H9 (cell line): ENCODE results near the gene NACA. TPM values are rescaled to one million over a fixed set of nuclear protein-coding genes. Genes with fewer than 3 reads are reported as not detected.
A peak's percentile ranks its signal among the peaks of the same experiment; 100 is the strongest.

Experiments used
- DNase-seq: peaks from one replicate; pipeline ENCODE4 v3.0.0-alpha.2; 2017
- H2AFZ ChIP-seq: one replicate; pipeline ENCODE4 v1.6.1; 2013; ENCODE audit warnings: mild to moderate bottlenecking, low read length, control low read depth, moderate library complexity
- H2AK5ac ChIP-seq: 2 replicates; pipeline ENCODE4 v1.6.1; 2013; ENCODE audit warnings: low read length, control low read depth, mixed read lengths; ENCODE audit not compliant: insufficient read length
- H2BK120ac ChIP-seq: one replicate; pipeline ENCODE4 v1.6.1; 2013; ENCODE audit warnings: low read depth, mild to moderate bottlenecking, low read length, control low read depth, inconsistent platforms; ENCODE audit not compliant: poor library complexity, severe bottlenecking
- H2BK12ac ChIP-seq: 2 replicates; pipeline ENCODE4 v1.6.1; 2013; ENCODE audit warnings: low read length, control low read depth, mixed read lengths, low read depth; ENCODE audit not compliant: insufficient read length
- H2BK15ac ChIP-seq: 2 replicates; pipeline ENCODE4 v1.6.1; 2013; ENCODE audit warnings: low read depth, low read length, control low read depth
- H2BK20ac ChIP-seq: one replicate; pipeline ENCODE4 v1.6.1; 2013; ENCODE audit warnings: low read depth, mild to moderate bottlenecking, low read length, control low read depth, inconsistent platforms; ENCODE audit not compliant: poor library complexity, severe bottlenecking
- H2BK5ac ChIP-seq: 2 replicates; pipeline ENCODE4 v1.6.1; 2013; ENCODE audit warnings: low read length, control low read depth, mixed read lengths; ENCODE audit not compliant: insufficient read length
- H3K14ac ChIP-seq: 2 replicates; pipeline ENCODE4 v1.6.1; 2013; ENCODE audit warnings: low read length, control low read depth; ENCODE audit not compliant: insufficient read depth
- H3K18ac ChIP-seq: 2 replicates; pipeline ENCODE4 v1.6.1; 2013; ENCODE audit warnings: low read depth, mild to moderate bottlenecking, mixed read lengths, low read length, control low read depth; ENCODE audit not compliant: insufficient read length
- H3K23ac ChIP-seq: 2 replicates; pipeline ENCODE4 v1.6.1; 2013; ENCODE audit warnings: low read length, control low read depth, mixed read lengths, low read depth; ENCODE audit not compliant: insufficient read length
- H3K23me2 ChIP-seq: 2 replicates; pipeline ENCODE4 v1.6.1; 2013; ENCODE audit warnings: low read depth, mild to moderate bottlenecking, mixed read lengths, low read length, control low read depth; ENCODE audit not compliant: insufficient read length, poor library complexity, severe bottlenecking
- H3K27ac ChIP-seq: 2 replicates; pipeline ENCODE4 v1.5.1; 2013; ENCODE audit warnings: low read length, control low read depth, mixed read lengths, low read depth; ENCODE audit not compliant: insufficient read length
- H3K27me3 ChIP-seq: 2 replicates; pipeline ENCODE4 v1.6.1; 2013; ENCODE audit warnings: low read length, control low read depth, inconsistent platforms; ENCODE audit not compliant: insufficient read depth
- H3K4ac ChIP-seq: 2 replicates; pipeline ENCODE4 v1.6.1; 2013; ENCODE audit warnings: low read depth, mild to moderate bottlenecking, control low read depth, inconsistent platforms, low read length, moderate library complexity
- H3K4me1 ChIP-seq: 2 replicates; pipeline ENCODE4 v1.6.1; 2013; ENCODE audit warnings: low read length, control low read depth, inconsistent platforms; ENCODE audit not compliant: insufficient read depth
- H3K4me2 ChIP-seq: 2 replicates; pipeline ENCODE4 v1.6.1; 2013; ENCODE audit warnings: low read length, control low read depth, mixed read lengths; ENCODE audit not compliant: insufficient read length, insufficient read depth
- H3K56ac ChIP-seq: 2 replicates; pipeline ENCODE4 v1.6.1; 2013; ENCODE audit warnings: low read depth, mild to moderate bottlenecking, mixed read lengths, low read length, control low read depth; ENCODE audit not compliant: insufficient read length
- H3K79me1 ChIP-seq: 2 replicates; pipeline ENCODE4 v1.6.1; 2013; ENCODE audit warnings: low read depth, mild to moderate bottlenecking, moderate library complexity, low read length, control low read depth, inconsistent platforms; ENCODE audit not compliant: insufficient read depth, poor library complexity, severe bottlenecking
- H3K79me2 ChIP-seq: 2 replicates; pipeline ENCODE4 v1.6.1; 2013; ENCODE audit warnings: low read length, control low read depth, inconsistent platforms; ENCODE audit not compliant: insufficient read depth
- H3K9ac ChIP-seq: 2 replicates; pipeline ENCODE4 v1.6.1; 2013; ENCODE audit warnings: low read length, control low read depth, mixed read lengths; ENCODE audit not compliant: insufficient read length; ENCODE audit errors: extremely low read depth
- H3K9me3 ChIP-seq: one replicate; pipeline ENCODE4 v1.6.1; 2013; ENCODE audit warnings: low read depth, low read length, inconsistent platforms; ENCODE audit not compliant: control insufficient read depth
- H3T11ph ChIP-seq: one replicate; pipeline ENCODE4 v1.6.1; 2013; ENCODE audit warnings: mild to moderate bottlenecking, low read length, control low read depth, inconsistent platforms
- H4K20me1 ChIP-seq: one replicate; pipeline ENCODE4 v1.6.1; 2013; ENCODE audit not compliant: control insufficient read depth, insufficient read length, insufficient read depth
- H4K5ac ChIP-seq: 2 replicates; pipeline ENCODE4 v1.6.1; 2013; ENCODE audit warnings: low read depth, mild to moderate bottlenecking, mixed read lengths, low read length, control low read depth; ENCODE audit not compliant: insufficient read length
- H4K8ac ChIP-seq: replicated peaks from 2 replicates; pipeline ENCODE4 v1.6.1; 2013; ENCODE audit warnings: low read length, control low read depth, mixed read lengths, low read depth; ENCODE audit not compliant: insufficient read length
- H4K91ac ChIP-seq: 2 replicates; pipeline ENCODE4 v1.6.1; 2013; ENCODE audit warnings: low read depth, mild to moderate bottlenecking, moderate library complexity, mixed read lengths, low read length, control low read depth; ENCODE audit not compliant: insufficient read length
- H3K27ac Mint-ChIP-seq, 3 experiments: 2 replicates in 2 of 3; 3 replicates in 1 of 3; pipeline ENCODE4 v1.8.0; 2020 to 2021; ENCODE audit warnings: mixed read lengths in 3 of 3, mild to moderate bottlenecking in 1 of 3, moderate library complexity in 1 of 3
- H3K27me3 Mint-ChIP-seq: 2 replicates; pipeline ENCODE4 v1.8.0; 2021; ENCODE audit warnings: low read depth, mild to moderate bottlenecking, moderate library complexity, mixed read lengths
- H3K36me3 Mint-ChIP-seq, 3 experiments: 2 replicates in 2 of 3; 3 replicates in 1 of 3; pipeline ENCODE4 v1.8.0; 2020 to 2021; ENCODE audit warnings: low read depth in 3 of 3, mixed read lengths in 3 of 3; ENCODE audit not compliant: insufficient read depth in 1 of 3
- H3K4me1 Mint-ChIP-seq, 2 experiments: 2 replicates each; pipeline ENCODE4 v1.8.0; 2020; ENCODE audit warnings: mixed read lengths in 2 of 2
- H3K4me3 Mint-ChIP-seq, 2 experiments: 2 replicates in 1 of 2; 3 replicates in 1 of 2; pipeline ENCODE4 v1.8.0; 2020 to 2021; ENCODE audit warnings: mild to moderate bottlenecking in 2 of 2, mixed read lengths in 2 of 2, moderate library complexity in 1 of 2
- H3K9me3 Mint-ChIP-seq, 2 experiments: 2 replicates in 1 of 2; 3 replicates in 1 of 2; pipeline ENCODE4 v1.8.0; 2020; ENCODE audit warnings: mild to moderate bottlenecking in 2 of 2, mixed read lengths in 2 of 2, moderate library complexity in 1 of 2
- CTCF ChIP-seq: fragments of 200-600 bp; sonication (generic); conservative IDR thresholded peaks from 3 replicates; pipeline ENCODE4 v1.8.0; 2021; ENCODE audit warnings: antibody characterized with exemption, mild to moderate bottlenecking
- WGBS: extraction: QIAGEN DNeasy Blood & Tissue Kit; methylation state at CpG from one replicate; pipeline ENCODE4 v1.1.7; 2013; ENCODE audit warnings: missing lambda C conversion rate, low lambda C conversion rate, mixed read lengths; ENCODE audit not compliant: insufficient read length; ENCODE audit errors: extremely low coverage; 5-methylcytosine and 5-hydroxymethylcytosine counted together
- total RNA-seq: library from RNA; stranded (reverse); gene quantifications from 2 replicates; pipeline ENCODE4 v1.2.1, GENCODE V29; 2021

NACA gene
- total RNA-seq, 1 experiment from 2014 or later = 1,204 TPM

- no peak overlapping the region for H4K5ac ChIP-seq
- H3K56ac ChIP-seq = no peak overlapping the region
- no peak overlapping the region for H2BK120ac ChIP-seq
- no peak overlapping the region for H3K14ac ChIP-seq
- H3K79me1 ChIP-seq = peaks cover 11% of the 10 kb centered on the region
- H2BK5ac ChIP-seq = no peak overlapping the region
- no peak overlapping the region for H2BK20ac ChIP-seq
- Mint-ChIP-seq H3K9me3 (no peaks in the 10 kb centered on the region), H3K27ac (peak overlapping the region in 2 of 3 experiments; percentile 42 to 87; a peak in 3 of 7 replicates), H3K4me1 (peaks cover 49 to 52% of the 10 kb centered on the region in 2 experiments), H3K36me3 (peaks cover 81 to 85% (median 84%) of the 10 kb centered on the region in 3 experiments), H3K4me3 (no peak overlapping the region; a peak in 1 of 5 replicates), H3K27me3 (no peaks in the 10 kb centered on the region)
- no peaks in the 10 kb centered on the region for H3K9me3 ChIP-seq
- no peak overlapping the region for H3K27ac ChIP-seq
- no peak overlapping the region for H2AFZ ChIP-seq
- no peak for DNase-seq
- H3K79me2 ChIP-seq = peaks cover 27% of the 10 kb centered on the region; the same call in 1 of the 2 replicates
- H2BK15ac ChIP-seq = no peak overlapping the region
- no peak overlapping the region for H3K18ac ChIP-seq
- H4K8ac ChIP-seq = no peak overlapping the region
- H4K91ac ChIP-seq = no peak overlapping the region
- H3K4ac ChIP-seq = no peak overlapping the region
- H3K4me1 ChIP-seq = peaks cover 7% of the 10 kb centered on the region
- no peak for TF ChIP-seq CTCF
- no CpG with 5 or more reads among the region's 4 CpGs for WGBS
- no peak overlapping the region for H3K4me2 ChIP-seq
- H4K20me1 ChIP-seq = no peaks in the 10 kb centered on the region
- no peaks in the 10 kb centered on the region for H3K23me2 ChIP-seq
- no peak overlapping the region for H3K23ac ChIP-seq
- no peak overlapping the region for H2BK12ac ChIP-seq
- no peaks in the 10 kb centered on the region for H3K27me3 ChIP-seq
- no peak overlapping the region for H2AK5ac ChIP-seq
- no peak overlapping the region for H3T11ph ChIP-seq
- H3K9ac ChIP-seq = no peak overlapping the region
Measured at GRCh38 chr12:56716933-56717880, 7.9 kb downstream of the NACA start.
